HG03571 (cell line): ENCODE data around the gene DAB1.

ENCODE experiments used
- ATAC-seq: cut with Tn5 transposase; IDR thresholded peaks from one replicate; pipeline ENCODE4 v1.9.1; 2021; ENCODE audit not compliant: unreplicated experiment

DAB1 gene

GRCh38 chr1:57418971-57419370 lies 4.9 kb downstream of the DAB1 start:
- no peak for ATAC-seq

GRCh38 chr1:57411262-57411661 lies 12.6 kb downstream of the DAB1 start:
- no peak for ATAC-seq

DNA sequence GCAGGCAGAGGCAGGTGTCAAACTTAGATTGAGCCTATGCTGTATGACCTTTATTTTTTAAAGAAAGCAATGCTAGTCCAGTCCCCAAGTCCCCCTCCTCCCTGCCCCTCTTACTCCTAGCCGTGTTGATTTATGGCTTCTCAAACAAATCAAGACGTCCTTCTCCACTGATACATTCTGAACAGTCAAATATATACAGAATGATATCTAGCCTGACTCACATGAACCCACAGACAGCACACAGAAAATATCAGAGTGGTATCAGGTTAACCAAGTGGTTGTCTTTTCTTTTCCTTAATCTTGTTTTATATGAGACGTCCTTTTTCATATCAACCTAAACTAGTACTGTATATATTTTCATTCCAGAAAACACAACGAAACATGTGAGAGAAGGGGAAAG lies 13.4 kb downstream of the DAB1 start:
- no peak for ATAC-seq

DNA sequence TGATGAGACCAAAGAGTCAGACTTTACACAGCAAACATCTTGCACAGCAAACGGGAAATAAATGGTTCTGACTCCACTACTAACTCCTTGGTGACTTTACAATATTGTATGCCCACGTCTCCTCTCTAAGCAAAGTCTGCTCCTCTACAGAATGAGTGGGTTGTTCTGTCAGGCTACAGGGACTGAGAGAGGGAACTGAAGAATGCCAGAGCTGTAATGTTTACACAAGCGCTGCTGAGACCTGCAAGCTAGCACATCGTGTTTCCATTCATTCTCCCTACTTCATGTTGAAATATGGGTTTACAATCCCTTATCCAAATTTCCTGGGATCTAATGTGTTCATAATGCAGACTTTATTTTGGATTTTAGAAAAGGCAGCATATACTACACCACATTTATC lies 15.9 kb downstream of the DAB1 start:
- ATAC-seq = no peak

DNA sequence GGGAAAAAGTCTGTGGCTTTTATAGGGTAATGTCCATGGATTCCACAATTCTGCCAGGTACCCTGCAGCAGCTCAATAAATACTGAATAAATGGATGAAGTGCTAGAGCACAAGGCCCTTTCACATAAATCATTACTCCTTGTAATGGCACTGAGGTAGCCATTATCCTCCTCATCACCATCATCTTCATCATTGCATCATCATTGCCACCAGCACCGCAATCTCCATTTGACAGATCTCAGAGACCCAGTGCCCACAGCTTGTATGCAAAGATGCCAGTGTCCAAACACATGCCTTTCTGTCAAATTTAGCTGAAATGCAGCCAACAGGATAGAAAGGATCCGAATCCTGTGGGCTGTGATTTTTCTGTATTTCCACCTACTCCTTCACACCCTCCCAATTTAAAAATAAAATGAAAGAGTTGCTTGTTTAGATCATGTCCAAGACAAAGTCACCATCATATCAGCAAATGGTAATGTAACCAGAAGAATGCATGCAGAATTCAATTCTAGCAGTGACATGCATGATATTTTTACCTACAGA lies 17.4 kb downstream of the DAB1 start:
- no peak for ATAC-seq

DNA sequence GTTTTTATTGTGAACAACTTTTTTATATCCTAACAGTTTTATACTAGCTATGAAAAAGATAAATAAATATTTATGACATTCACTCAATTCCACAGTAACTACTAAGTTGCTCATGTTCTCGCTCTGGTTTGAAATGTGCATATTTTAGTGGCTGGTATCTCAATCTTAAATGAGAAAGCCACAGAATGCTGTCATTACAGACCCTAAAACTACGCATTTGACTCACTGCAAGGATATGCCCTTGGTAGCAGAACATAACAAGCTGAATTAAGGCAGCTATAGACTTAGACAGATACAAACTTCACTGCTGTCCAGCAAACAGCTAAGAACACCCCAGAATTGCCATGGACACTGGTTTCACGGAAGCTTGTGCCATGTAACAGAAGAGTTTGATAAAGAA lies 19.0 kb downstream of the DAB1 start:
- no peak for ATAC-seq

- no peak for ATAC-seq
Observed at GRCh38 chr1:57403201-57403600, 20.7 kb downstream of the DAB1 start.

DNA sequence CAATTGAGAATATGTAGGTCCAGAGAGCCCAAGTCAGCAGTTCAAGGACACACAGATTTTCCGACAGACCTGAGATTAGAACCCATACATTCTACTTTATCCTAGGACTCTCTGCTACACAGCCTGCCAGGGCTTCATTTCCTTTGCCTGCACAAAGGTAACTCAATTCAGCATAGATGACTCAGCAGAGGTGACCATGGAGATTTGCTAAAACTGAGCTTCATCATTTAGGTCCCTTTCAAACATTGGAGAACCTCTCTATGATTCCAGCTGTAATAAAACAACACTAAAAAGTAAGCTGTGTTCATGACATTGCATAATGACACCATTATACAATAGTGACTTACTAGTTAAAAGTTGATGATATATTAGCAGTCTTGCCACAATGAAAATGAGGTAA lies 22.2 kb downstream of the DAB1 start:
- ATAC-seq = no peak

GRCh38 chr1:57400048-57400447 lies 23.8 kb downstream of the DAB1 start:
- ATAC-seq = no peak

DNA sequence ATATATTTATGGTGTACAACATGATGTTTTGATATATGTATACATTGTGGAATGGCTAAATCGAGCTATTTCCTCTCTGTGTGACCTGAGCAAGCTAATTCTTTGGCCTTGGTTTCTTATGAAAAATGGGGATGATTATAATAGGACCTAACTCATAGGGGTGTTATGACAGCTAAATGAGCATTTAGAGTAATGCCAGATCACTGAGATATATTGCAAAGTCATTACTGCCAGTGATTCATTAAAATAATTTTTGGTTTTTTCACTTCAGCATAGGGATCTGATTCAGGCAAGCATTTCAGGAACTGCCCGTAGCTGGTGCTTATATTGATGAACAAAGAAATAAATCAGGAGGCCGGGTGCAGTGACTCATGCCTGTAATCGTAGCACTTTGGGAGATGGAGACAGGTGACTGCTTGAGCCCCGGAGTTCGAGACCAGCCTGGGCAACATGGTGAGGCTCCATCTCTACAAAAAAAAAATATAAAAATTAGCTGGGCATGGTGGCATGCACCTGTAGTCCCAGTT lies 30.7 kb downstream of the DAB1 start:
- no peak for ATAC-seq

DNA sequence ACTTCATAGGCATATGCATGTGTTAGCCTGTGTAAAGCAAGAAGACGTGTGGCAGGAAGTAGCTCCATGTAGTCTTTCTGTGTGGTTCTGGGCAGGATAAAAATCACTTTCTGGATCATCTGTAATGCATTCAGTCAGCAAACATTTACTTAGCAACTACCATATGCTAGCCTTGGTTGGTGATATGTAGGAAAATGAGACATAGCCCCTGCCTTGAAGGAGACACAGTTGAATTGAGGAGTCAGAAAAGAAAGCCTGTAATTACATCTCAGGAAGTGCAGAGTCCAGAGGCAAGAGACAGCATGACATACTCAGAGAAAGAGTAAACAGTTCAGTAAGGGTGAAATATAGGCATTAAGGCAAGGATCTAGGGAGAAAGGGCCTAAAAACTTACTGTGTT lies 38.5 kb downstream of the DAB1 start:
- no peak for ATAC-seq

DNA sequence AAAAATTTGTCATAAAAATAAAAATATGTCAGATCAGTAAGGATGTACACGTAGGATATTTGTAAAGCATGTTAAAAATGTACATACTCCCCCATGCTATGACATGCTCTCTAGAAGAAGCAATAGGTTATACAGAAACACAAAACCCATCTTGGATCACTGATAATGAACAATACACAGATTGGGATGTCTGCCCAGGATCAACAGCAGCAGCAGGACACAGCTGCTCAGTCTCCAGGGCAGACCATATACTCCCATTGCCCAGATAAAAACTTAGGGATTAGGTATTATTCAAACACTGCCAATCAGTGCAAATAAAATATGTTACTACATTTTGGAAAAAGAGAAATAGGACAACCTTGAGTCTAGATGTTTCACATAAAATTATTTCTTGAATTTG lies 39.0 kb downstream of the DAB1 start:
- ATAC-seq = no peak

DNA sequence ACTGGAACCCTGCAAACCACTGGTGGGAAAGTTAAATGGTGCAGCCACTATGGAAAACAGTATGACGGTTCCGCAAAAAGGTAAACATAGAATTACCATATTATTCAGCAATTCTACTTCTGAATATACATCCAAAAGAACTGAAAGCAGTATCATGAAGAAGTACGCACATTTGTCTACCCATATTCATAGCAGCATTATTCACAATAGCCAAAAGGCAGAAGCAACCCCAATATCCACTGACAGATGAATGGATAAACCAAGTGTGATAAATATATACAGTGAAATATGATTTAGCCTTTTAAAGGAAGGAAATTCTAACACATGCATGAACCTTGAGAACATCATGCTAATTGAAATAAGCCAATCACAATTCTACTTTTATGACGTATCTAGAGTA lies 39.6 kb downstream of the DAB1 start:
- no peak for ATAC-seq

DNA sequence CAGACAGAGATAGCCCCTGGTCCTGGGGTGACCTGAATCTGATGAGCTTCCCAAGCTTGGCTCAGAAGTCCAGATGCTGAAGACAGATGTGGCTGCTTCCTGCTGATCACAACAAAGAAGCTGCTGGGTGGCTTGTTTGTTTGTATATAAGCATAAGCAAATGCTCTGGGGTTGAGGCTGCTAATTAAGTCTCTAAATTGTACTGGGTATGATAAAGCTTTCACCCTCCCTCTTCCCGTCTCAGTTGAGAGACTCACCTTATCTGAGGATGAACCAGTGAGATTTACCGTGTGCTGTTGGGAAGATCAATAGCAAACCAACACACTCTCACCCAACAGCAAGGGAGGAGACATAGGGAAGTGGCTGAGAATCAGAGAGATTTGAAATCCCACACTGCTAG lies 42.0 kb downstream of the DAB1 start:
- ATAC-seq = no peak

DNA sequence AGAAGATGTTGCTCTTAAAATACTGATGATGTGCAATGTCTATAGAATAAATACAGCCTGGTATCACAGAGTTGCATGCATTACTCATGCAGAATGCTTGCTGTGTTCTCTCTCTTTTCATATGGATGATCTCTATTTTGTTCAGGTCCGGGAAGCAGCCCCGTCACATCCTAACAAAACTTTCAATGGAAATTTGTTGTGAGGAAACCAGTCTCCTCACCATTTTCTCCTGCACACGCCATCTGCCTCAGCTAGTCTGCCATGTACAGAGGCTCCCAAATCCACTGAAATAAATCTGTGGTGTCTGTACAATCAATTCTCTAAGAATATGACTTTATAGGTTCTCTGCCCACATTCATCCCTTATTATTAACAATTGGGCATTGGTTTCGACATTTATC lies 42.4 kb downstream of the DAB1 start:
- no peak for ATAC-seq

DNA sequence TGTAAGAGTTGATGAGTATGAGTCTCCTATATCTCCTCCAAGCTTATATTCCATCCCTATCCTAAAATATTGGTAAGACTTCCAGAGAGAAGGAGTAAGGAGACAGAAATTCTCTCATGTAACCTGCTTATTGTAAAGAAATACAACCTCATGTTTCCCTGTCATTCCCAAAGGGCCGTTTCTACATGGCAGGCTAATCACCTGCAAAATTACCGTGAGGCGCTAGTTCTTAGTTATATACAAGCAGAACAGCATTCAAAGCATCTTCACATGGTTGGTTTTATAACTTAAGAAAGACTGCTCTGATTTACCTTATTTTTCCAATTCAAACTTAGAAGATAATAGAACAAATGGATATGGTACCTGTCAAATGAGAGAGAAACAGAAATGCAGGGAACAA lies 42.9 kb downstream of the DAB1 start:
- no peak for ATAC-seq

DNA sequence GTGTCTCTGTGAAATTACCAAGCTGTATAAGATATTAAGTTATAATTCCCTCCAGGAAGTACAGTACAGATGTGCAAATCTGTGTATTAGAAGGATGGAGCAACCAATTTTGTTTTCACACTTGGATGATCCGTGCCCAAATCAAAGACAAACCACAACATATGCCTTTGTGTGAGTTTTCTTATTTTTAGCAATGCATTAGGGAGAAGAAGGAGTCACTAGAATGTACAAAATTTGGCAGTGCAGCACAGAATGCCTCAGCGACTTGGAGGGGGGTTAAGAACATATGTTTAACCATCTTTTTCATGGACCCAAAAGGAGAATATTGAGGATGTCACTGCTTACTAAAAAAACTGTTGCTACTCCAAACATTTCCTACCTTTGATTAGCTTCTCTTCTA lies 45.3 kb downstream of the DAB1 start:
- ATAC-seq = no peak

GRCh38 chr1:57377339-57378139 lies 46.3 kb downstream of the DAB1 start:
- no peak for ATAC-seq

GRCh38 chr1:57376041-57376440 lies 47.8 kb downstream of the DAB1 start:
- ATAC-seq = no peak

DNA sequence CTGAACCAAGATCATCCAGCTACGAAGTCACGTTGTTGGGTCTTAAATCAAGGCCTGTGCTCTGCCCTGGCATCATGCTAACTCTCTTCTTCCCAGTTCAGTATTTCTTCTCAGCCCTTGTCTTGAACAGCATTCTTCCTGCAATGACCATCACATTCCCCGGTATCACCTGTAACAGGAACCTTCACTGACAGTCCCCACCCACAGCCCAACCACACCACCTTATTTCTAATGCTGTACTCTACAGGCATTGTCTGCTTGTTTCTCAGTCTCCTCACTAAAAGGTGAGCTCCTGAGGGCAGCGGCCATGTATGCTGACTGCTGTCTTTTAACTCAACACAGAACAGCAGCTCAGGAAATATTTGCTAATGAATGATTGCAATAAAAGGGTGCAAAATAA lies 54.0 kb downstream of the DAB1 start:
- no peak for ATAC-seq

GRCh38 chr1:57367945-57368344 lies 55.9 kb downstream of the DAB1 start:
- no peak for ATAC-seq

- no peak for ATAC-seq
Observed at GRCh38 chr1:57363643-57364042, 60.2 kb downstream of the DAB1 start.

DNA sequence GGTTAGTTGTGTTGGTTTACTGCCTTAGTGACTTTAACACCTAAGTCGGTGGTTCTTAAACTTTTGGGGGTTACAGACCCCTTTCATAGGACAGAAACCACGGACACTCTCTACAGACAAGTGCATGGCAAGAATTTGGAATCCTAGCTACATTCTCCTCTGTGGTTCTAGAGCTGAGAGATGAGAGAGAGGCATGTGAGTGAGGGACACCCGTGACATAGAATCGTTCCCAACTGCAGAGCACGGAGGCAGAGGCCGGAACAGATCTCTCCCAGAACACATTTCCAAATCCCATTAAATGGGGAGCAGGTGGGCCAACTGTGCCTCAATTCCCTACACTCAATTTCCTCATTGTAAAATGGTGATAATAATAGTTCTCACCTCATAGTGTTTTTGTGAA lies 60.7 kb downstream of the DAB1 start:
- no peak for ATAC-seq
